HG02623 (cell line): Measurements from ENCODE around the gene IPCEF1.

Experiments
- ATAC-seq: cut with Tn5 transposase; IDR thresholded peaks from one replicate; pipeline ENCODE4 v1.9.1; 2021; ENCODE audit warnings: moderate library complexity; ENCODE audit not compliant: unreplicated experiment

The IPCEF1 gene, protein sequence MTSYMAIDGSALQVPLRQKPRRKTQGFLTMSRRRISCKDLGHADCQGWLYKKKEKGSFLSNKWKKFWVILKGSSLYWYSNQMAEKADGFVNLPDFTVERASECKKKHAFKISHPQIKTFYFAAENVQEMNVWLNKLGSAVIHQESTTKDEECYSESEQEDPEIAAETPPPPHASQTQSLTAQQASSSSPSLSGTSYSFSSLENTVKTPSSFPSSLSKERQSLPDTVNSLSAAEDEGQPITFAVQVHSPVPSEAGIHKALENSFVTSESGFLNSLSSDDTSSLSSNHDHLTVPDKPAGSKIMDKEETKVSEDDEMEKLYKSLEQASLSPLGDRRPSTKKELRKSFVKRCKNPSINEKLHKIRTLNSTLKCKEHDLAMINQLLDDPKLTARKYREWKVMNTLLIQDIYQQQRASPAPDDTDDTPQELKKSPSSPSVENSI

GRCh38 chr6:154356690-154357089 lies at the start of gene IPCEF1:
TSS of gene IPCEF1 (minus strand) at chr6:154356803. CDS start at chr6:154265947, 90,856 bp downstream.
- peak; percentile 27 for ATAC-seq

- ATAC-seq = no peak
Measured at GRCh38 chr6:154406301-154406700, 49.7 kb upstream of the IPCEF1 start.

DNA sequence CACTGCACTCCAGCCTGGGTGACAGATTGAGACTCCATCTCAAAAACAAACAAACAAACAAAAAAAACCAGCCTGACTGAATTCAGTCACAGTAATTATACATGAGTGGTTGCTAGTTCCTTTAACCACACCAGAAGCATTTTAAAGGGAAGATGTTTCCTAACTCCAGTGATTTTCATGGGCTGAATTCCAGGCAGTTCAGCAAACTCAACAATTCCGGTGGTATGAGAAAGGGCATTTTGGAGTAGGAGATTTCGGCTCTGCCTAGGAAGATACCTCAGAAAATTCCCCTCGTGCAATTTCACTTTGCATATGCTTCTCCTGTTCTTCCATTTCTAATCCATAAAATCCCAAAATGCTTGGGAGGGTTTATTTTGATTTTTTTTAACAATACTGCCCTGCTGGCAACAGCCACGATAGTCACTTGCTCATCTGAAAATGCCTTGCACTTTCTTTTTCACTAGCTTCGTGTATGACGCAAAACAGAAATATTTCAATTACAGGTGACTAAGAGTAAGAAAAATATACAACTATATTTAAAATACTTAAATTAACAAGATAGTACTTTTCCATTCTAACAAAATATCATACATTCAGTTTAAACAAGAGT lies 48.3 kb upstream of the IPCEF1 start:
- ATAC-seq = no peak

GRCh38 chr6:154403788-154404187 lies 47.2 kb upstream of the IPCEF1 start:
- no peak for ATAC-seq

DNA sequence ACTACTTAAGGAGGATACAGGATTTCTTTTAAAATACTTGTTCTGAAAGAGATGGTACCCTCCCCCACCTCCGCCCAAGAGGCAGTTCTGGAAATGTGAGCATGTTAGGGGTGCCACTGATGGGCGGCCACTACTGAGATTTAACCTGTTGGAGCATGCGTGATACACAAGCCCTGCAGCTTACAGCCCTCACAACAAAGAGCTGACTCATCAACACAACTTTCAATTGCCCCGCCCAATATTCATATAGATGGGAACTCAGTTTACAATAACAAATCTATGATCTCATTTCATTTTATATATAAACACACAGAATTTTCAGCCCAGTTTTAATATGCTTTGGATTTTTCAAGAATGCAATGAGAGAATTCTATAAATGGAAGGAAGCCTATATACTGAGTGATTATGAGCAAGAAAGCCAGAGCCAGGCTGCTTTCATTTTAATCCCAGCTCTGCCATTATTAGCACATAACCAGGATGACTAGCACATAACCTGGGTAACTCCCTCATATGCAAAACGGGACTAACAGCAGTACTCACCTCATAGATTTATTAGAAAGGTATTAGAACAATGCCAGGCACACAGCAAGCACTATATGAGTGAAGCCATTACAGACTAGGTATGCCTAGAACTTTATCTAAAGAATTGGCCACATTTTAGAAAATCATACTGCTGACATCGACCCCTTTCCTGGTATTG lies 45.6 kb upstream of the IPCEF1 start:
- no peak for ATAC-seq

DNA sequence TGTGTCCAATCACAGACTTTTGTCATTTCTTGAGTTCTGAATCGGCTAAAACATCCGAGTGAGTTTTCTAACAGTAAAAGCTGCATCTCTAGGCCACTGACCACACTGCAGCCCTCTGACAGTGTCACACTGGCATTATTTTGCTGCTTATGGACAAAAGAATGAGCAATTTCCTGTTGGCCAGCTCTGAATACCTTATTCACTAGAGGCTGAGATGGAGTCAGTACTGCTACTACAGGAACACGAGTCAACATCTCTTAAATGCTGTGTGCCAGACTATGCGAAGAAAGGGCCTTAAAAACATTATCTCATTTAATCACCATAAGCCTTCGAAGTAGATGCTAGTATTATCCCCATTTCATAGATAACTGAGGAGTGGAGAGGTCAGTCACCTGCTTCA lies 42.5 kb upstream of the IPCEF1 start:
- no peak for ATAC-seq

- no peak for ATAC-seq
Measured at GRCh38 chr6:154397491-154398195, 41.0 kb upstream of the IPCEF1 start.

DNA sequence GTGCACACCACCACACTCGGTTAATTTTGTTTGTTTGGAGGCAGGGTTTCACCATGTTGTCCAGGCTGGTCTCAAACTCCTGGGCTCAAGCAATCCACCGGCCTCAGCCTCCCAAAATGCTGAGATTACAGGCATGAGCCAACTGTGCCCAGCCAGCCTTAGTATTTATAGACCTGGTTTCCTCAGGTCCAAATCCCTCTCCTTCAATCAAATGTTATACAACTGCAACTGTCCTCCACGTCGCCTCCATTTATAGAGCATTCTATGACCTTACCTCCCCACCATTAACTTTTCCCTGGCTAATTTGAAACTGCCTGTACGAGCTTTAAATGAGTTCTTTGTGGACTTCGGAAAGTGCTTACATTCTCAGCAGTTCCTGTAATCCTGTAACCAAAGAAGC lies 39.3 kb upstream of the IPCEF1 start:
- ATAC-seq = no peak

- ATAC-seq = no peak
Measured at GRCh38 chr6:154395316-154395715, 38.7 kb upstream of the IPCEF1 start.

- no peak for ATAC-seq
Measured at GRCh38 chr6:154394571-154394970, 38.0 kb upstream of the IPCEF1 start.

- no peak for ATAC-seq
Measured at GRCh38 chr6:154390034-154390433, 33.4 kb upstream of the IPCEF1 start.

- no peak for ATAC-seq
Measured at GRCh38 chr6:154388803-154389202, 32.2 kb upstream of the IPCEF1 start.

- ATAC-seq = no peak
Measured at GRCh38 chr6:154386848-154387717, 30.5 kb upstream of the IPCEF1 start.

DNA sequence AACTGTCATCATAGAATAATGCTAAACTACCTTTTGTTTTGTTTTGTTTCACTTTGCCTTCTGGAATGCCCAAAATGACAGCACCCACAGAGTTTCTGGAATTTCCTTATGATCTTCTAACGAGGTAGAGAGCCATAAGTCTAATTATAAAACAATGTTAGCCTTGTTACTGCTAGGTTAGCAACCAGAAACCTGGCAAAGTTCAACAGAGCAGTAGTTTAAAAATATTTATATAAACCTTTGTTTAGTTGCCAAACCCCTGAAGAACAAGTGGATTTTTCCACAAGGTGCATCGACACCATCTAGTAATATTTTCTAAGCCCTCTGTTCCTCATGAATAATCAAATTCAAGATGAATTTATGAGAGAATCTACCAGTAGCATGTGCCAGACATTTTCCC lies 27.6 kb upstream of the IPCEF1 start:
- ATAC-seq = no peak

GRCh38 chr6:154383273-154383672 lies 26.7 kb upstream of the IPCEF1 start:
- no peak for ATAC-seq

DNA sequence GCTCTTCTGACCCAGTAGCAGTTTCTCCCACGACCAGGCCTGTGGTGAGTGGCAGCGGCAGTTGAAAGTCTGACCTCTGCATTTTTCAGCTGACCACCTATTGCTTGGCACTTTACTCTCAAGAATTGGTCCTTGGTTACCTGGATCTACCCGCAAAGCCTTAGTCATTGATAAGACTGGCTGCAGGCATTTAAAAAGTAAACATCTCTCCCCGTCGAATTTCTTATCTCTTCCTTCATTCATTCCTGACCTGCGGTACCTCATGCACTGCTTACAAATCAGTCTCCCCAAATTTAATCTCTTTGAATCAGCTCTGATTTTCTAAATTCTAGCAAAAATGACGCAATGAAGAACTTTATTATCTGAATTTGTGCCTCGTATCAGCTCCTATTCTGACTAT lies 26.1 kb upstream of the IPCEF1 start:
- no peak for ATAC-seq

DNA sequence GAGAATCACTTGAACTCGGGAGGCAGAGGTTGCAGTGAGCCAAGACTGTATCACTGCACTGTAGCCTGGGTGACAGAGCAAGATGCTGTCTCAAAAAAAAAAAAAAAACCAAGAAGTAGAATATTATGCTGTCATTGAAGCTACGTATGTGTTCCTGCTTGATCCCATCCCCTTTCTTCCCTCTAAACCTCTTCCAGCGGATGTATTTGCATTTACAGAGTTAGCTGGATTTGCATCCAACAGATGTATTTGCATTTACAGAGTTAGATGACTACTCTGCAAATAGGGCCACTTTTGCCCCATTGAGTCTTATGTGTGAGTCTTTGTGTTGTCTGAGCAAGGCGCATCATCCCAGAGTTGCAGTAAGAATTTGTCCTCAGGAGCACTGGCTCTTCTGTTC lies 24.9 kb upstream of the IPCEF1 start:
- no peak for ATAC-seq

DNA sequence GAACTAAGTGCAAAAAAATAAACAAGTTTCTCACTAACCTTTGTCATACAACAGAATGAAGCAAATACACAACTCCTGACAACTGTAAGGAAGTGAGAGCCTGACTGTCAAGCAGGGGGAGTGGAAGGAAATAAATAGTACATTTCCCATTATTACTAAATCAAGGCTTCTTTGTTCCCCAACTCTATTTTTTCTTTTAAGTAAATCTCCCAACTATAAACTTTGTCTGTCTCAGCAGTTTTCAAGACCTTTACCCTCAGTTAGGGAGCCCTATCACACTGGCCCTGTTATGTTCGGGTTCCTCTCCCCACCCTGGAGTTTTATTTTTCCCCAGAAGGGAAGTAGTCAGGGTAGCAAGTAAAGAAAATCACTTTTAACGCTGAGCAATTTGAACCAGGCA lies 24.1 kb upstream of the IPCEF1 start:
- no peak for ATAC-seq

DNA sequence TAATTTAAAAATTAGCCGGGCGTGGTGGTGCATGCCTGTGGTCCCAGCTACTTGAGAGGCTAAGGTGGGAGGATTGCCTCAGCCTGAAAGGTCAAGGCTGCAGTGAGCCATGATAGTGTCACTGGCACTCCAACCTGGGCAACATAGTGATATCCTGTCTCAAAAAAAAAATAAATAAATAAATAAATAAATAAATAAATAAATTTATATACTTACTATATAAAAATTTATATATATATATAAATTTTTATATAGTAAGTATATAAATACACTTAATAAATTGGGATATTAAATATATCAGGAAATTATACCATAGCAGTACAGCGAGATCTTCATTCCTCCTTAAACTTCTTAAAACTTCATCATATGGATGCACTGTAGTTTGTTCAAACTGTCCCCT lies 23.0 kb upstream of the IPCEF1 start:
- no peak for ATAC-seq

DNA sequence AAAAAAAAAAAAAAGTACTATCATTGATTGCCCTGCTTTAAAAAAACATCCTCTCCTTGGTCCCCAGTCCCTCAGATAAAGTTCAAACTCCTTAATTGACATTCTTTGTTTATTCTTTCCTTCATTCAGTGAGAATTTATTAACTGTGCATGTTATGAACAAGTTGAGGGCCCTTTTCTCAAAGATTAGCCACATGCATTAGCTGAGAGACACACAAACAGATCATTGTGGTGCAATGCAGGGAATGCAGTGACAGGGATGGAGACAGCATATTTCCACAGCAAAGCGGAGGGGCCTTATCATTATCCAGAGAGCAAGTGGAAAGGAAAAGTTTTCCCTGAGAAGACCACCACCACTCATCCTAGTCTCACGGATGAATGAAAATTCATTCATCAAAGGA lies 21.9 kb upstream of the IPCEF1 start:
- ATAC-seq = no peak
